K562 (cell line): ENCODE results near the gene ARHGAP9. TPM values are rescaled to one million over a fixed set of nuclear protein-coding genes. Genes with fewer than 3 reads are reported as not detected.

Experiments used
- C11orf30 ChIP-seq: fragments of 450-650 bp; IDR thresholded peaks from 2 replicates; pipeline ENCODE4 v1.6.1; 2016; ENCODE audit warnings: low read depth, mild to moderate bottlenecking
- CEBPG ChIP-seq, 3 experiments: fragments of 200-800 bp in 1 of 3; sonication (Bioruptor generic) in 1 of 3; sonication (generic) in 1 of 3; formaldehyde crosslinking in 1 of 3; IDR thresholded peaks in 2 of 3; conservative IDR thresholded peaks in 1 of 3; 2 replicates each; pipeline versions ENCODE4 v1.6.1 to v1.8.0; 2016 to 2022; ENCODE audit warnings: missing compliant biosample characterization in 2 of 3, missing genetic modification characterization in 2 of 3, mild to moderate bottlenecking in 1 of 3, missing genetic modification reagents in 1 of 3
- ETS1 ChIP-seq: conservative IDR thresholded peaks from 2 replicates; pipeline ENCODE4 v1.6.1; 2011; ENCODE audit warnings: low read depth, mild to moderate bottlenecking, low read length; ENCODE audit not compliant: control insufficient read depth
- FOXP1 ChIP-seq: sonication (generic); formaldehyde crosslinking; IDR thresholded peaks from 2 replicates; pipeline ENCODE4 v1.8.0; 2022; ENCODE audit warnings: mild to moderate bottlenecking, missing genetic modification reagents
- HDAC1 ChIP-seq, 2 experiments: fragments of 450-650 bp; IDR thresholded peaks; 2 replicates each; pipeline ENCODE4 v1.6.1; 2016 to 2017; ENCODE audit warnings: inconsistent platforms in 1 of 2, mild to moderate bottlenecking in 1 of 2, moderate library complexity in 1 of 2
- HNRNPK ChIP-seq: fragments of 200-400 bp; formaldehyde crosslinking; IDR thresholded peaks from one replicate; pipeline ENCODE4 v1.6.1; 2018; ENCODE audit warnings: mild to moderate bottlenecking, low read depth, low read length; ENCODE audit not compliant: poor library complexity, severe bottlenecking
- KHSRP ChIP-seq: fragments of 450-650 bp; IDR thresholded peaks from 2 replicates; pipeline ENCODE4 v1.6.1; 2017
- MYNN ChIP-seq, 2 experiments: sonication (generic); formaldehyde crosslinking in 1 of 2; IDR thresholded peaks; 2 replicates each; pipeline versions ENCODE4 v1.5.0 to v1.6.1; 2016 to 2020; ENCODE audit warnings: antibody characterized with exemption in 1 of 2, missing genetic modification reagents in 1 of 2
- NFIC ChIP-seq: fragments of 450-650 bp; IDR thresholded peaks from 2 replicates; pipeline ENCODE4 v1.6.1; 2017; ENCODE audit warnings: mild to moderate bottlenecking, inconsistent platforms
- NFYB ChIP-seq: IDR thresholded peaks from 2 replicates; pipeline ENCODE4 v1.6.1; 2011; ENCODE audit warnings: mild to moderate bottlenecking, moderate library complexity; ENCODE audit not compliant: insufficient read length; ENCODE audit errors: extremely low read depth
- PML ChIP-seq: IDR thresholded peaks from 2 replicates; pipeline ENCODE4 v1.6.1; 2012; ENCODE audit warnings: low read length, inconsistent platforms
- PTTG1 ChIP-seq: fragments of 450-650 bp; IDR thresholded peaks from 2 replicates; pipeline ENCODE4 v1.6.1; 2016; ENCODE audit warnings: low read depth, mild to moderate bottlenecking, missing genetic modification characterization, missing compliant biosample characterization
- PYGO2 ChIP-seq: fragments of 450-650 bp; IDR thresholded peaks from 2 replicates; pipeline ENCODE4 v1.6.1; 2016; ENCODE audit warnings: mild to moderate bottlenecking, missing genetic modification characterization, moderate library complexity, missing compliant biosample characterization
- RBM15 ChIP-seq: fragments of 200-400 bp; formaldehyde crosslinking; IDR thresholded peaks from 2 replicates; pipeline ENCODE4 v1.6.1; 2018; ENCODE audit warnings: mild to moderate bottlenecking, low read length, moderate library complexity; ENCODE audit not compliant: insufficient read depth
- SETDB1 ChIP-seq: IDR thresholded peaks from one replicate; pipeline ENCODE4 v1.6.1; 2012; ENCODE audit warnings: low read length, control low read depth, inconsistent platforms
- SLC30A9 ChIP-seq: fragments of 250-450 bp; sonication (Bioruptor Pico); IDR thresholded peaks from 2 replicates; pipeline ENCODE4 v1.8.0; 2022; ENCODE audit warnings: mild to moderate bottlenecking, moderate library complexity
- SMARCA4 ChIP-seq: fragments of 450-650 bp; IDR thresholded peaks from 2 replicates; pipeline ENCODE4 v1.6.1; 2016
- STAT5B ChIP-seq: fragments of 250-450 bp; sonication (Bioruptor Pico); IDR thresholded peaks from 2 replicates; pipeline ENCODE4 v1.8.0; 2021; ENCODE audit warnings: mild to moderate bottlenecking, inconsistent platforms
- TAF15 ChIP-seq: fragments of 200-400 bp; formaldehyde crosslinking; IDR thresholded peaks from 2 replicates; pipeline ENCODE4 v1.6.1; 2017; ENCODE audit warnings: mild to moderate bottlenecking, low read depth, low read length, moderate library complexity
- TAF7 ChIP-seq: fragments of 450-650 bp; IDR thresholded peaks from 2 replicates; pipeline ENCODE4 v1.6.1; 2016; ENCODE audit warnings: missing genetic modification characterization, missing compliant biosample characterization
- ZBTB7A ChIP-seq: IDR thresholded peaks from 2 replicates; pipeline ENCODE4 v1.6.1; 2011; ENCODE audit warnings: low read depth, mild to moderate bottlenecking, low read length, moderate library complexity, borderline replicate concordance; ENCODE audit not compliant: control insufficient read depth
- ZNF445 ChIP-seq: fragments of 250-450 bp; sonication (Bioruptor Pico); IDR thresholded peaks from 2 replicates; pipeline ENCODE4 v1.4.0; 2020; ENCODE audit warnings: low read depth, mild to moderate bottlenecking, moderate library complexity
- ZZZ3 ChIP-seq: fragments of 450-650 bp; IDR thresholded peaks from 2 replicates; pipeline ENCODE4 v1.6.1; 2016; ENCODE audit warnings: antibody characterized with exemption, mild to moderate bottlenecking, moderate library complexity
- polyA plus RNA-seq, 8 experiments: library from polyadenylated mRNA; depleted of rRNA in 4 of 8; stranded (reverse) in 5 of 8; unstranded in 3 of 8; fragments of >200 nt; fragmentation: Nextera tagmentation in 2 of 8; fragmentation: Illumina TruSeq in 1 of 8; extraction: Ambion mirVana in 2 of 8; extraction: Trizol in 1 of 8; gene quantifications; 2 replicates each; pipeline versions ENCODE4 v1.2.1 to v1.2.3, GENCODE V29; 2011 to 2014; ENCODE audit warnings: inconsistent platforms in 1 of 8, missing spikeins in 1 of 8
- total RNA-seq, 7 experiments: library from RNA; depleted of rRNA in 6 of 7; stranded (reverse); fragments of >200 nt in 6 of 7; fragmentation: Illumina TruSeq in 2 of 7; extraction: Trizol in 2 of 7; gene quantifications; 2 replicates each; pipeline versions ENCODE4 v1.2.1 to v1.2.3, GENCODE V29; 2011 to 2021; ENCODE audit warnings: low replicate concordance in 1 of 7
- TF ChIP-seq, protein P1 (sequence below): fragments of 250-450 bp; sonication (Bioruptor Pico); IDR thresholded peaks from 2 replicates; pipeline ENCODE4 v1.5.1; 2021; ENCODE audit warnings: mild to moderate bottlenecking
- TF ChIP-seq, protein P2 (sequence below): fragments of 250-450 bp; sonication (Bioruptor Pico); IDR thresholded peaks from 2 replicates; pipeline ENCODE4 v1.4.0; 2020; ENCODE audit warnings: mild to moderate bottlenecking

Gene ARHGAP9
- total and polyA plus RNA-seq, 9 of the 15 experiments (the other 6 are each of a cell fraction or from before 2014, with no cell fraction given), result 1.5 to 10.2 (median 5.1) TPM

- TF ChIP-seq ETS1, result no peak
- no peak for TF ChIP-seq NFYB
- no peak for TF ChIP-seq TAF15
- TF ChIP-seq SETDB1, result no peak
- no peak for TF ChIP-seq PTTG1
- peak; percentile 33; the same call in 1 of the 2 replicates for TF ChIP-seq NFIC
- no peak for TF ChIP-seq ZZZ3
- peak in 1 of 2 experiments; percentile 56; a peak in 2 of 4 replicates for TF ChIP-seq HDAC1 (IDR thresholded peaks at IDR 0.05)
- TF ChIP-seq, protein P1, sequence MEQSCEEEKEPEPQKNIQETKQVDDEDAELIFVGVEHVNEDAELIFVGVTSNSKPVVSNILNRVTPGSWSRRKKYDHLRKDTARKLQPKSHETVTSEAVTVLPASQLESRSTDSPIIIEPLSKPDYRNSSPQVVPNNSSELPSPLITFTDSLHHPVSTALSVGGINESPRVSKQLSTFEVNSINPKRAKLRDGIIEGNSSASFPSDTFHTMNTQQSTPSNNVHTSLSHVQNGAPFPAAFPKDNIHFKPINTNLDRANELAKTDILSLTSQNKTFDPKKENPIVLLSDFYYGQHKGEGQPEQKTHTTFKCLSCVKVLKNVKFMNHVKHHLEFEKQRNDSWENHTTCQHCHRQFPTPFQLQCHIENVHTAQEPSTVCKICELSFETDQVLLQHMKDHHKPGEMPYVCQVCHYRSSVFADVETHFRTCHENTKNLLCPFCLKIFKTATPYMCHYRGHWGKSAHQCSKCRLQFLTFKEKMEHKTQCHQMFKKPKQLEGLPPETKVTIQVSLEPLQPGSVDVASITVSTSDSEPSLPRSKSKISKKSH (CRISPR knock-in tag), result no peak
- 0 out of 2 replicates have a peak, but pooled peaks have one; percentile 55 for TF ChIP-seq SMARCA4
- TF ChIP-seq PML, result no peak; the same call in 1 of the 2 replicates
- TF ChIP-seq TAF7, result no peak
- TF ChIP-seq KHSRP, result no peak
- peak; percentile 22; the same call in 1 of the 2 replicates for TF ChIP-seq FOXP1 (CRISPR knock-in tag)
- TF ChIP-seq STAT5B (CRISPR knock-in tag), result no peak
- TF ChIP-seq CEBPG (CRISPR knock-in tag; IDR thresholded peaks at IDR 0.05), result no peak
- TF ChIP-seq CEBPG (tag; conservative IDR thresholded peaks at IDR 0.05 in 1 of 2, IDR thresholded peaks at IDR 0.05 in 1 of 2), result no peak
- no peak for TF ChIP-seq HNRNPK
- no peak for TF ChIP-seq C11orf30
- TF ChIP-seq PYGO2 (tag), result no peak
- TF ChIP-seq, protein P2, sequence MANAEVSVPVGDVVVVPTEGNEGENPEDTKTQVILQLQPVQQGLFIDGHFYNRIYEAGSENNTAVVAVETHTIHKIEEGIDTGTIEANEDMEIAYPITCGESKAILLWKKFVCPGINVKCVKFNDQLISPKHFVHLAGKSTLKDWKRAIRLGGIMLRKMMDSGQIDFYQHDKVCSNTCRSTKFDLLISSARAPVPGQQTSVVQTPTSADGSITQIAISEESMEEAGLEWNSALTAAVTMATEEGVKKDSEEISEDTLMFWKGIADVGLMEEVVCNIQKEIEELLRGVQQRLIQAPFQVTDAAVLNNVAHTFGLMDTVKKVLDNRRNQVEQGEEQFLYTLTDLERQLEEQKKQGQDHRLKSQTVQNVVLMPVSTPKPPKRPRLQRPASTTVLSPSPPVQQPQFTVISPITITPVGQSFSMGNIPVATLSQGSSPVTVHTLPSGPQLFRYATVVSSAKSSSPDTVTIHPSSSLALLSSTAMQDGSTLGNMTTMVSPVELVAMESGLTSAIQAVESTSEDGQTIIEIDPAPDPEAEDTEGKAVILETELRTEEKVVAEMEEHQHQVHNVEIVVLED, result no peak
- TF ChIP-seq ZBTB7A, result no peak; the same call in 1 of the 2 replicates
- 0 out of 2 replicates have a peak, but pooled peaks have one; percentile 46 for TF ChIP-seq MYNN (IDR thresholded peaks at IDR 0.05)
- TF ChIP-seq MYNN (CRISPR knock-in tag; IDR thresholded peaks at IDR 0.05), result no peak
- TF ChIP-seq SLC30A9 (CRISPR knock-in tag), result no peak
- no peak for TF ChIP-seq RBM15
- TF ChIP-seq ZNF445, result no peak
These were observed 17.3 kb downstream of the ARHGAP9 start (continued) for GRCh38 chr12:57462251-57462911.
